Neuronal stem cell (in vitro differentiated cells): Measurements from ENCODE around the gene ROBO1.

Experiments used
- DNase-seq: peaks from one replicate; pipeline ENCODE4 v3.0.0-alpha.2; 2013; ENCODE audit warnings: low spot score
- H2AFZ ChIP-seq: one replicate; pipeline ENCODE4 v1.6.1; 2013; ENCODE audit warnings: mild to moderate bottlenecking, low read length, inconsistent platforms
- H2AK5ac ChIP-seq: 2 replicates; pipeline ENCODE4 v1.6.1; 2013; ENCODE audit warnings: low read depth, mild to moderate bottlenecking, inconsistent platforms, low read length, moderate library complexity, mixed read lengths
- H2BK120ac ChIP-seq: 2 replicates; pipeline ENCODE4 v1.6.1; 2013; ENCODE audit warnings: low read depth, mild to moderate bottlenecking, inconsistent platforms, low read length, moderate library complexity, mixed read lengths
- H2BK12ac ChIP-seq: one replicate; pipeline ENCODE4 v1.6.1; 2013; ENCODE audit warnings: low read length, inconsistent platforms
- H2BK15ac ChIP-seq: 2 replicates; pipeline ENCODE4 v1.6.1; 2013; ENCODE audit warnings: mild to moderate bottlenecking, low read length, inconsistent platforms, mixed read lengths
- H2BK5ac ChIP-seq: one replicate; pipeline ENCODE4 v1.6.1; 2013; ENCODE audit warnings: inconsistent platforms, mild to moderate bottlenecking, low read length, moderate library complexity
- H3K14ac ChIP-seq: one replicate; pipeline ENCODE4 v1.6.1; 2013; ENCODE audit warnings: low read length, inconsistent platforms
- H3K18ac ChIP-seq: 2 replicates; pipeline ENCODE4 v1.6.1; 2013; ENCODE audit warnings: low read length, inconsistent platforms
- H3K23ac ChIP-seq: 2 replicates; pipeline ENCODE4 v1.6.1; 2013; ENCODE audit warnings: low read depth, mild to moderate bottlenecking, mixed read lengths, low read length, inconsistent platforms; ENCODE audit not compliant: poor library complexity
- H3K27ac ChIP-seq: replicated peaks from 3 replicates; pipeline ENCODE4 v1.5.1; 2013; ENCODE audit warnings: low read length, inconsistent platforms
- H3K27me3 ChIP-seq, 3 experiments: 2 replicates each; pipeline ENCODE4 v1.6.1; 2013; ENCODE audit warnings: low read length in 3 of 3, mild to moderate bottlenecking in 2 of 3, inconsistent platforms in 1 of 3, low read depth in 1 of 3, mixed read lengths in 1 of 3, moderate library complexity in 1 of 3; ENCODE audit not compliant: control insufficient read depth in 3 of 3, insufficient read depth in 3 of 3
- H3K36me3 ChIP-seq, 2 donors: replicated peaks in 1 of 2; 2 replicates each; pipeline ENCODE4 v1.6.1; 2013; ENCODE audit warnings: low read length in 2 of 2; ENCODE audit not compliant: control insufficient read depth in 2 of 2, insufficient read depth in 2 of 2
- H3K4ac ChIP-seq: 2 replicates; pipeline ENCODE4 v1.6.1; 2013; ENCODE audit warnings: inconsistent platforms, mild to moderate bottlenecking, low read length, moderate library complexity
- H3K4me1 ChIP-seq, 2 donors: 1 replicate in 1 of 2; 2 replicates in 1 of 2; pipeline ENCODE4 v1.6.1; 2013; ENCODE audit warnings: low read length in 2 of 2, low read depth in 1 of 2; ENCODE audit not compliant: control insufficient read depth in 2 of 2, insufficient read depth in 1 of 2
- H3K4me2 ChIP-seq: one replicate; pipeline ENCODE4 v1.6.1; 2013; ENCODE audit warnings: mild to moderate bottlenecking, low read length, inconsistent platforms; ENCODE audit not compliant: insufficient read depth, poor library complexity, severe bottlenecking
- H3K4me3 ChIP-seq, 2 donors: 2 replicates each; pipeline ENCODE4 v1.5.1; 2013; ENCODE audit warnings: low read length in 2 of 2, mild to moderate bottlenecking in 2 of 2, inconsistent platforms in 1 of 2, moderate library complexity in 1 of 2
- H3K79me1 ChIP-seq: one replicate; pipeline ENCODE4 v1.6.1; 2013; ENCODE audit warnings: low read depth, mild to moderate bottlenecking, inconsistent platforms, low read length, moderate library complexity
- H3K9ac ChIP-seq: one replicate; pipeline ENCODE4 v1.6.1; 2013; ENCODE audit warnings: mild to moderate bottlenecking, low read depth, low read length, inconsistent platforms; ENCODE audit not compliant: poor library complexity
- H3K9me3 ChIP-seq, 2 donors: replicated peaks in 1 of 2; 2 replicates each; pipeline versions ENCODE3 to v1.6.1; 2013; ENCODE audit warnings: low read length in 2 of 2, mild to moderate bottlenecking in 2 of 2, inconsistent platforms in 1 of 2, low read depth in 1 of 2, mixed read lengths in 1 of 2, moderate library complexity in 1 of 2; ENCODE audit not compliant: control insufficient read depth in 2 of 2, insufficient read depth in 1 of 2
- H4K8ac ChIP-seq: one replicate; pipeline ENCODE4 v1.6.1; 2013; ENCODE audit warnings: low read depth, mild to moderate bottlenecking, inconsistent platforms, low read length, moderate library complexity
- H4K91ac ChIP-seq: one replicate; pipeline ENCODE4 v1.6.1; 2013; ENCODE audit warnings: low read length, low read depth, mild to moderate bottlenecking, inconsistent platforms; ENCODE audit not compliant: poor library complexity
- WGBS, 2 donors: extraction: QIAGEN DNeasy Blood & Tissue Kit; methylation state at CpG; one replicate each; pipeline ENCODE4 v1.1.7; 2013; ENCODE audit warnings: missing lambda C conversion rate in 2 of 2, mixed read lengths in 1 of 2; ENCODE audit not compliant: insufficient read length in 2 of 2, insufficient replicate concordance in 1 of 2; ENCODE audit errors: extremely low coverage in 2 of 2; 5-methylcytosine and 5-hydroxymethylcytosine counted together

The ROBO1 gene

GRCh38 chr3:78867409-78868372, 900.1 kb downstream of the ROBO1 start:
- Histone ChIP-seq H2BK12ac (no peak overlapping the region), H3K27me3 (no peaks in the 10 kb centered on the region), H3K9ac (no peak overlapping the region), H3K9me3 (no peaks in the 10 kb centered on the region), H2BK120ac (no peak overlapping the region), H4K8ac (no peak overlapping the region), H3K27ac (no peak overlapping the region), H2BK5ac (no peak overlapping the region), H3K4me3 (no peak overlapping the region), H3K36me3 (no peaks in the 10 kb centered on the region), H2AFZ (no peak overlapping the region), H4K91ac (no peak overlapping the region), H3K18ac (no peak overlapping the region), H3K4me1 (peaks cover 7 to 38% of the 10 kb centered on the region in 2 donors), H2AK5ac (no peak overlapping the region), H3K79me1 (no peaks in the 10 kb centered on the region), H3K23ac (no peak overlapping the region), H3K14ac (no peak overlapping the region), H3K4me2 (no peak overlapping the region), H2BK15ac (no peak overlapping the region), H3K4ac (no peak overlapping the region)
- no peak for DNase-seq
- no CpG with 5 or more reads among the region's 7 CpGs for WGBS, 2 donors

DNA sequence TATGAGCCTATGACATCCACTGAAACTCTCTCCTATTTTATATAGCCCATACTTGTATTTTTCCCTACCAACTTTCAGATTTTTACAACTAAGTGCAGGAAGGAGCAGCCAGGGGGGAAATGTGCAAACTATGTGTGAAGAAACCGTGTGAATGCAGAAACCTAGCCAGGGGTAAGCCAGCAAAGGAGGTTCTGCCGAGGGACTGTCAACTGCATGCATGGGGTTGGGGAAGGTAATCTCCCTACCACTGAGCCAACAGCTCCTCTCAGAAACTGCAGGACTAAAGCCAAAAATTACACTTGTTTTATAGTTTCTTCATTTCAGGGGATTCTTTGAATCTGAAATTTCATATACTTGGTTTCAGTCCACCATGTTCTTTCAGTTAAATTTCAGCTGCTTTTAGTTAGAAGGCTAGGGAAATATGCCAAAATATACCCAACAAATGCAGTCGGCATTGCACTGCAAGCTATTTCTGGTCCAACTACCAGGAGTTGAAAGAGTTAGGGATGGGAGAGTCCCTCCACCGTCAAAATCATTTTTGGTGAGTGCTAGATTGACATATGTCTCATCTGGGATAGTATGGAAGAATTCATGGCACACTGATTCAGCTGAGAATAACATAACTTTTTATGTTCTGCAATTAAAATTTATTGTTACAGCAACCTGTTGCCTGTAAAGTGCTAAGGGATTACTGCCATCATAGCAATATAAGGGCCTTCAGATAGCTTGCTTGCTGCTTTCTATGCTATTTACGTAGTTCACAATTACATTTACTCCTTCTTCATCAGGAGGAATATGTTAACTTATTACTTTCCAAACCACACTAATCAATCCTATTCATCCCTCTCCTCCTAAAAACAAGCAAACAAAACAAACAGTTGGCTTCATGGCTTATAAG, 904.2 kb downstream of the ROBO1 start:
- no peak overlapping the region for H3K14ac ChIP-seq
- H2BK15ac ChIP-seq: no peak overlapping the region
- H3K27me3 ChIP-seq: no peaks in the 10 kb centered on the region
- H2BK5ac ChIP-seq: no peak overlapping the region
- H3K9ac ChIP-seq: no peak overlapping the region
- no peak overlapping the region for H3K27ac ChIP-seq
- H3K4me2 ChIP-seq: no peak overlapping the region
- no peak overlapping the region for H3K18ac ChIP-seq
- H2AFZ ChIP-seq: no peak overlapping the region
- H3K4me3 ChIP-seq: no peak overlapping the region
- no peak overlapping the region for H2AK5ac ChIP-seq
- no peak overlapping the region for H2BK12ac ChIP-seq
- WGBS, 2 donors: no CpG with 5 or more reads among the region's 5 CpGs
- peaks cover 0 to 13% of the 10 kb centered on the region in 2 donors for H3K4me1 ChIP-seq
- H2BK120ac ChIP-seq: no peak overlapping the region
- H3K23ac ChIP-seq: no peak overlapping the region
- no peak overlapping the region for H3K4ac ChIP-seq
- H4K8ac ChIP-seq: no peak overlapping the region
- DNase-seq: no peak
- H4K91ac ChIP-seq: no peak overlapping the region
- no peaks in the 10 kb centered on the region for H3K36me3 ChIP-seq
- no peaks in the 10 kb centered on the region for H3K79me1 ChIP-seq
- no peaks in the 10 kb centered on the region for H3K9me3 ChIP-seq

- Histone ChIP-seq H3K23ac (no peak overlapping the region), H3K4ac (no peak overlapping the region), H3K4me1 (no peaks in the 10 kb centered on the region), H3K4me2 (no peak overlapping the region), H2AK5ac (no peak overlapping the region), H4K91ac (no peak overlapping the region), H2BK120ac (no peak overlapping the region), H3K4me3 (no peak overlapping the region), H3K18ac (no peak overlapping the region), H3K79me1 (no peaks in the 10 kb centered on the region), H2BK15ac (no peak overlapping the region), H3K9ac (no peak overlapping the region), H2AFZ (no peak overlapping the region), H2BK12ac (no peak overlapping the region), H3K36me3 (no peaks in the 10 kb centered on the region), H2BK5ac (no peak overlapping the region), H3K27me3 (no peaks in the 10 kb centered on the region), H3K9me3 (no peaks in the 10 kb centered on the region), H3K27ac (no peak overlapping the region), H4K8ac (no peak overlapping the region), H3K14ac (no peak overlapping the region)
- no CpG with 5 or more reads among the region's 4 CpGs for WGBS, 2 donors
- DNase-seq: no peak
Observed at GRCh38 chr3:78861156-78861555, 906.6 kb downstream of the ROBO1 start.

DNA sequence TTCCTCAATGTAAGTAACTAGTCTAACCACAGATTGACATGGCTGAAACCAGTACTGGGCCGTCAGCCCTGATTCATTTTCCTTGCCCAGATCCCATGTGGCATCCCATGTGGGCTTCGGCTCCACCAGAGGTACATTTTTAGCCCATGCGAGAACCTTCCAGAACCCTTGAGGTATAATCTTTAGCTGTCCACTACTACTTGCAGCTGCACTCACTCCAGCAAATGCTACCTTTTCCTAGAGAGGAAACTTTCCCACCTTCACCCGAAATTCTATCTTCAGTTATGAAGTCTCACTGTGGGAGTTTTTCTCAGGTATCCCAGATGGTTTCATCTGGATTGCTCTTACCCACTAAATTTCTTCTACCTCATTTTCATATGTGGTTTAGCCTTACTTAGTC, 907.2 kb downstream of the ROBO1 start:
- Histone ChIP-seq H4K8ac (no peak overlapping the region), H3K27ac (no peak overlapping the region), H3K14ac (no peak overlapping the region), H3K4me2 (no peak overlapping the region), H2BK120ac (no peak overlapping the region), H3K4me1 (no peaks in the 10 kb centered on the region), H4K91ac (no peak overlapping the region), H2BK5ac (no peak overlapping the region), H3K79me1 (no peaks in the 10 kb centered on the region), H3K23ac (no peak overlapping the region), H3K27me3 (no peaks in the 10 kb centered on the region), H3K18ac (no peak overlapping the region), H3K36me3 (no peaks in the 10 kb centered on the region), H3K9me3 (no peaks in the 10 kb centered on the region), H3K4ac (no peak overlapping the region), H2AK5ac (no peak overlapping the region), H3K4me3 (no peak overlapping the region), H2AFZ (no peak overlapping the region), H2BK12ac (no peak overlapping the region), H3K9ac (no peak overlapping the region), H2BK15ac (no peak overlapping the region)
- no CpG with 5 or more reads among the region's 4 CpGs for WGBS, 2 donors
- DNase-seq: no peak
